HEK293T (cell line): Measurements from ENCODE around the gene BCOR.

Experiments
- CTBP1 ChIP-seq: fragments of 450-650 bp; IDR thresholded peaks from 2 replicates; pipeline ENCODE4 v1.6.1; 2016; ENCODE audit warnings: borderline replicate concordance
- NFRKB ChIP-seq: fragments of 450-650 bp; IDR thresholded peaks from 2 replicates; pipeline ENCODE4 v1.6.1; 2016; ENCODE audit warnings: mild to moderate bottlenecking, moderate library complexity
- PKNOX1 ChIP-seq: fragments of 450-650 bp; IDR thresholded peaks from 2 replicates; pipeline ENCODE4 v1.6.1; 2016

DNA sequence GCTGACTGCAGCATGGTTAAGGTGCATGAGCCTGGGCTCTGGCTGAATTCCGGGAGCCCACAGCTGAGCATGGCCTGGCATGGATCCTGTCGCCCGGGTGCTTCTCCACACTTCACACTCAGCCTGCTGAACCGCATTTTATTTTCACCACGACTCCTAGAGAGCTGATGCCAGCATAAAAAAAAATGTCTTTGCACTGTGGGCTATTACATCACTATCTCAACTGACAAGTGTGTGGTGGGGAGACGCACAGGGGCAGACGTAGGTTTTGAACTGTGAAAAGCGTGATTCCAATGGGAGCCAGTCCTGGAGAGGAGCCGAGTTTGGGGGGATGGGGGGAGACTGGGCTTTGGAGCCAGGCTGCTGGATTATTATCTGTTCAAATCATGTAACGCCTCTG, 36.8 kb downstream of the BCOR start:
- no peak for TF ChIP-seq CTBP1
- no peak for TF ChIP-seq PKNOX1
- TF ChIP-seq NFRKB, result no peak
